ENCODE results near the gene RMDN2. TPM values are rescaled to one million over a fixed set of nuclear protein-coding genes. Genes with fewer than 3 reads are reported as not detected.

Gene RMDN2
- total RNA-seq, 1 experiment from 2014 or later = 5.3 TPM

DNA sequence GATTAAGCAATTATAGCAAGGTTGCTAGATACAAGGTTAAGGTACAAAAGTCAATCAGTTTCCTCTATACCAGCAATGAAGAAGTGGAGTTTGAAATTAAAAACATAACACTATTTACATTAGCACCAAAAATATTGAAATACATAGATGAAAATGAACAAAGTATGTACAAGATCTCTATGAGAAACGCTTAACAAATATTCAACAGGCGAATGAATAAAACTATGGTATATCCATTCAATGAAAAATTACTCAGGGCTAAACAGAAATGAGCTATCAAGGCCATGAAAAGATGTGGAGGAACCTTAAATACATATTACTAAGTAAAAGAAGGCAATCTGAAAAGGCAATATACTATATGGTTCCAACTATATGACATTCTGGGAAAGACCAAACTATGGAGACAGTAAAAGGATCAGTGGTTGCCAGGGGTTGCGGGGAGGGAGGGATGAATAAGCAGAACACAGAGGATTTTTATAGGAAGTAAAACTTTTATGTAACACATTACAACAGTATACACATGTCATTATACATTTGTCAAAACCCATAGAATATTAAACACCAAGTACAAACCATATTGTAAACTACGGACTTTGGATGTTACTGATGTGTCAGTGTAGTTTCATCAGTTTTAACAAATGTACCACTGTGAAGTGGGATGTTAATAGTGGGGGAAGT is 62.1 kb downstream of the RMDN2 start:
- Histone ChIP-seq H3K79me2 (ENCODE audit: low read depth) (no peaks in the 10 kb centered on the region), H3K27ac (no peak overlapping the region), H2AFZ (no peak overlapping the region), H4K20me1 (ENCODE audit: insufficient read depth) (no peaks in the 10 kb centered on the region), H3K27me3 (ENCODE audit: insufficient read depth, low read depth) (no peaks in the 10 kb centered on the region), H3K4me3 (no peak overlapping the region), H3F3A (ENCODE audit: insufficient read depth, low read depth) (no peaks in the 10 kb centered on the region), H3K9me3 (ENCODE audit: insufficient read depth, low read depth) (no peaks in the 10 kb centered on the region), H3K4me2 (no peak overlapping the region), H3K4me1 (replicated peaks; ENCODE audit: insufficient read depth) (peaks cover 11% of the 10 kb centered on the region), H3K9me2 (ENCODE audit: insufficient read depth) (no peaks in the 10 kb centered on the region), H3K36me3 (ENCODE audit: low read depth) (no peaks in the 10 kb centered on the region)
- TF ChIP-seq, protein P1, sequence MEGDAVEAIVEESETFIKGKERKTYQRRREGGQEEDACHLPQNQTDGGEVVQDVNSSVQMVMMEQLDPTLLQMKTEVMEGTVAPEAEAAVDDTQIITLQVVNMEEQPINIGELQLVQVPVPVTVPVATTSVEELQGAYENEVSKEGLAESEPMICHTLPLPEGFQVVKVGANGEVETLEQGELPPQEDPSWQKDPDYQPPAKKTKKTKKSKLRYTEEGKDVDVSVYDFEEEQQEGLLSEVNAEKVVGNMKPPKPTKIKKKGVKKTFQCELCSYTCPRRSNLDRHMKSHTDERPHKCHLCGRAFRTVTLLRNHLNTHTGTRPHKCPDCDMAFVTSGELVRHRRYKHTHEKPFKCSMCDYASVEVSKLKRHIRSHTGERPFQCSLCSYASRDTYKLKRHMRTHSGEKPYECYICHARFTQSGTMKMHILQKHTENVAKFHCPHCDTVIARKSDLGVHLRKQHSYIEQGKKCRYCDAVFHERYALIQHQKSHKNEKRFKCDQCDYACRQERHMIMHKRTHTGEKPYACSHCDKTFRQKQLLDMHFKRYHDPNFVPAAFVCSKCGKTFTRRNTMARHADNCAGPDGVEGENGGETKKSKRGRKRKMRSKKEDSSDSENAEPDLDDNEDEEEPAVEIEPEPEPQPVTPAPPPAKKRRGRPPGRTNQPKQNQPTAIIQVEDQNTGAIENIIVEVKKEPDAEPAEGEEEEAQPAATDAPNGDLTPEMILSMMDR (conservative IDR thresholded peaks at IDR 0.05) = no peak
- no peak for TF ChIP-seq EZH2 (IDR thresholded peaks at IDR 0.05; ENCODE audit: low read depth)
- CTCF ChIA-PET = no interaction called here
- DNase-seq = no peak
- intact Hi-C loops (cut with micrococcal nuclease; ENCODE audit: unreplicated experiment) = no loop called here
- BruUV-seq (replicated peaks) = no TSS peak
- POLR2A ChIA-PET (ENCODE audit: unreplicated experiment) = no interaction called here

DNA sequence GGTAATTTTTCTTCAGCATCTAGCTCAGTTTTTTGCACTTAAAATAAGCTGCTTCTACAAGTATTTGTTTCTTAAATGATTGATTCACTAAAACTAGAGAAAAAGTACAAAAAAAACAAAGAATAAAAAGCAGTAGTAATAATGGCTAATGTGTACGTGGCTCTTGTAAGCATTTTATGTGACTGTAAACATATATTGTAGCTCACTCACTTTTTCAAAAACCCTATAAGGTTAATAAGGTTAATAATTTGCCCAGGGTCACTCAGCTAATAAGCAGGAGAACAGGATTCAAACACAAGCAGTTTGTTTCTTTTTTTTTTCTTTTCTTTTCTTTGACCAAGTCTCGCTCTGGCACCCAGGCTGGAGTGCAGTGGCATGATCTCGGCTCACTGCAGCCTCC is 67.5 kb downstream of the RMDN2 start:
- no peaks in the 10 kb centered on the region for H3K27me3 ChIP-seq (ENCODE audit: insufficient read depth, low read depth)
- H3K4me3 ChIP-seq = no peak overlapping the region
- H3K4me2 ChIP-seq = no peak overlapping the region
- no peaks in the 10 kb centered on the region for H3K4me1 ChIP-seq (replicated peaks; ENCODE audit: insufficient read depth)
- no peaks in the 10 kb centered on the region for H3K9me3 ChIP-seq (ENCODE audit: insufficient read depth, low read depth)
- no peaks in the 10 kb centered on the region for H3K79me2 ChIP-seq (ENCODE audit: low read depth)
- ChIA-PET CTCF (no interaction called here), POLR2A (ENCODE audit: unreplicated experiment) (interaction anchor here (0.6 kb wide), 1 partner anchor 285 kb away, joined by 3 read pairs; no protein-coding TSS in a partner anchor)
- no TSS peak for BruUV-seq (replicated peaks)
- DNase-seq = no peak
- H3F3A ChIP-seq (ENCODE audit: insufficient read depth, low read depth) = no peaks in the 10 kb centered on the region
- H3K36me3 ChIP-seq (ENCODE audit: low read depth) = no peaks in the 10 kb centered on the region
- no peaks in the 10 kb centered on the region for H4K20me1 ChIP-seq (ENCODE audit: insufficient read depth)
- intact Hi-C loops (cut with micrococcal nuclease; ENCODE audit: unreplicated experiment) = no loop called here
- no peak overlapping the region for H3K27ac ChIP-seq
- no peaks in the 10 kb centered on the region for H3K9me2 ChIP-seq (ENCODE audit: insufficient read depth)
- no peak overlapping the region for H2AFZ ChIP-seq
- TF ChIP-seq EZH2 (IDR thresholded peaks at IDR 0.05; ENCODE audit: low read depth) = no peak
- TF ChIP-seq, protein P1 (conservative IDR thresholded peaks at IDR 0.05) = no peak

DNA sequence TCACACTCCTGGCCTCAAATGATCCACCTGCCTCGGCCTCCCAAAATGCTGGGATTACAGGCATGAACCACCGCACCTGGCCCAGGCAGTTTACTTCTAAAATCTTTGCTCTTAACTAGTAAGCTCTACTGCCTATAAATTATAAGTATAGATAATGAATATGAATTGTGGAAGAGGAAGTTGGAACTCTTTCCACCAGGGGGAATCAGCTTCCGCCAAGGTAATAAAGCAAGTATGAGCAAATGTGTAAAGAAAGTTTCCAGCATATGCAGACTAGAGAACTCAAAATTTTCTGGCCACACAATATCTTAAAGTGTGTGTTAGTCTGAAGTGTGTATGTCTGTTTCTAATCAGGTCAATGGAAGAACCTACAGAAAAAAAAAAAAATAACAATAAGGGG is 68.1 kb downstream of the RMDN2 start:
- no peak overlapping the region for H2AFZ ChIP-seq
- no peaks in the 10 kb centered on the region for H3K9me2 ChIP-seq (ENCODE audit: insufficient read depth)
- CTCF ChIA-PET = interaction anchor here (0.6 kb wide), 1 partner anchor 114 kb away, joined by 17 read pairs; no protein-coding TSS in a partner anchor
- H3F3A ChIP-seq (ENCODE audit: insufficient read depth, low read depth) = no peaks in the 10 kb centered on the region
- DNase-seq = no peak
- POLR2A ChIA-PET (ENCODE audit: unreplicated experiment) = no interaction called here
- H3K4me1 ChIP-seq (replicated peaks; ENCODE audit: insufficient read depth) = no peaks in the 10 kb centered on the region
- intact Hi-C loops (cut with micrococcal nuclease; ENCODE audit: unreplicated experiment) = no loop called here
- no peaks in the 10 kb centered on the region for H3K27me3 ChIP-seq (ENCODE audit: insufficient read depth, low read depth)
- H4K20me1 ChIP-seq (ENCODE audit: insufficient read depth) = no peaks in the 10 kb centered on the region
- no peak overlapping the region for H3K4me3 ChIP-seq
- no peak for TF ChIP-seq EZH2 (IDR thresholded peaks at IDR 0.05; ENCODE audit: low read depth)
- TF ChIP-seq, protein P1 (conservative IDR thresholded peaks at IDR 0.05) = peak; percentile 42; the same call in 1 of the 2 replicates
- H3K79me2 ChIP-seq (ENCODE audit: low read depth) = no peaks in the 10 kb centered on the region
- no peaks in the 10 kb centered on the region; the same call in 1 of the 2 replicates for H3K9me3 ChIP-seq (ENCODE audit: insufficient read depth, low read depth)
- H3K36me3 ChIP-seq (ENCODE audit: low read depth) = no peaks in the 10 kb centered on the region
- no peak overlapping the region for H3K27ac ChIP-seq
- no TSS peak for BruUV-seq (replicated peaks)
- no peak overlapping the region for H3K4me2 ChIP-seq
